Skeletal muscle tissue (tissue), 4 donors: Measurements from ENCODE around the gene MPZ. TPM values are rescaled to one million over a fixed set of nuclear protein-coding genes. Genes with fewer than 3 reads are reported as not detected.

ENCODE experiments used
- H3K27ac ChIP-seq: one replicate; pipeline ENCODE4 v1.7.0; 2013; ENCODE audit warnings: mild to moderate bottlenecking, low read depth, low read length, inconsistent platforms
- H3K27me3 ChIP-seq, 3 donors: one replicate each; pipeline ENCODE4 v1.7.0; 2013; ENCODE audit warnings: low read length in 3 of 3; ENCODE audit not compliant: control insufficient read depth in 3 of 3, insufficient read depth in 3 of 3
- H3K36me3 ChIP-seq, 3 donors: one replicate each; pipeline ENCODE4 v1.7.0; 2013; ENCODE audit warnings: low read length in 3 of 3; ENCODE audit not compliant: control insufficient read depth in 3 of 3, insufficient read depth in 3 of 3
- H3K4me1 ChIP-seq, 3 donors: one replicate each; pipeline ENCODE4 v1.7.0; 2013; ENCODE audit warnings: low read length in 3 of 3, mild to moderate bottlenecking in 3 of 3; ENCODE audit not compliant: control insufficient read depth in 3 of 3, insufficient read depth in 3 of 3
- H3K4me3 ChIP-seq, 3 donors: one replicate each; pipeline ENCODE4 v1.7.0; 2013; ENCODE audit warnings: low read length in 3 of 3
- H3K9ac ChIP-seq, 3 donors: one replicate each; pipeline ENCODE4 v1.7.0; 2013; ENCODE audit warnings: low read length in 3 of 3, mild to moderate bottlenecking in 3 of 3, moderate library complexity in 2 of 3, low read depth in 1 of 3
- H3K9me3 ChIP-seq, 3 donors: one replicate each; pipeline ENCODE4 v1.7.0; 2013; ENCODE audit warnings: low read length in 3 of 3; ENCODE audit not compliant: control insufficient read depth in 3 of 3
- total RNA-seq: library from RNA; depleted of rRNA; stranded (reverse); fragments of >200 nt; gene quantifications from one replicate; pipeline ENCODE4 v1.2.3, GENCODE V29; 2014
- donor health status: Osteomylitis.

Gene MPZ
- total RNA-seq, 1 donor from 2014 or later: 63.7 TPM

- Histone ChIP-seq H3K9ac (peak overlapping the region in 2 of 3 donors; percentile 34 to 68), H3K27ac (no peak overlapping the region), H3K27me3 (peaks cover 0 to 8% (median 0%) of the 10 kb centered on the region in 3 donors), H3K36me3 (no peaks in the 10 kb centered on the region), H3K4me3 (peak overlapping the region; percentile 58 to 70 (median 67)), H3K4me1 (peaks cover 6 to 12% (median 10%) of the 10 kb centered on the region in 3 donors), H3K9me3 (no peaks in the 10 kb centered on the region)
Measured at GRCh38 chr1:161304927-161305866, 4.6 kb downstream of the MPZ start.

- Histone ChIP-seq H3K9me3 (no peaks in the 10 kb centered on the region), H3K4me1 (peaks cover 0 to 5% (median 4%) of the 10 kb centered on the region in 3 donors), H3K9ac (no peak overlapping the region), H3K27me3 (no peaks in the 10 kb centered on the region), H3K4me3 (no peak overlapping the region), H3K36me3 (no peaks in the 10 kb centered on the region), H3K27ac (no peak overlapping the region)
Measured at GRCh38 chr1:161300478-161300877, 9.3 kb downstream of the MPZ start.

GRCh38 chr1:161299347-161299746, 10.4 kb downstream of the MPZ start:
- Histone ChIP-seq H3K27me3 (no peaks in the 10 kb centered on the region), H3K4me1 (no peaks in the 10 kb centered on the region), H3K9ac (no peak overlapping the region), H3K27ac (no peak overlapping the region), H3K9me3 (no peaks in the 10 kb centered on the region), H3K36me3 (no peaks in the 10 kb centered on the region), H3K4me3 (no peak overlapping the region)

- H3K4me1 ChIP-seq: no peaks in the 10 kb centered on the region
- no peak overlapping the region for H3K9ac ChIP-seq
- no peak overlapping the region for H3K27ac ChIP-seq
- no peaks in the 10 kb centered on the region for H3K36me3 ChIP-seq
- no peak overlapping the region for H3K4me3 ChIP-seq
- H3K9me3 ChIP-seq: no peaks in the 10 kb centered on the region
- no peaks in the 10 kb centered on the region for H3K27me3 ChIP-seq
Measured at GRCh38 chr1:161298116-161298515, 11.7 kb downstream of the MPZ start.

- no peaks in the 10 kb centered on the region for H3K27me3 ChIP-seq
- H3K9ac ChIP-seq: no peak overlapping the region
- H3K27ac ChIP-seq: no peak overlapping the region
Measured at GRCh38 chr1:161297415-161297814, 12.4 kb downstream of the MPZ start.

GRCh38 chr1:161290779-161291178, 19.0 kb downstream of the MPZ start:
- no peaks in the 10 kb centered on the region for H3K4me1 ChIP-seq
- H3K4me3 ChIP-seq: no peak overlapping the region

More at GRCh38 chr1:161297415-161297814, 12.4 kb downstream of the MPZ start:
- Histone ChIP-seq H3K4me3 (no peak overlapping the region), H3K36me3 (no peaks in the 10 kb centered on the region), H3K9me3 (no peaks in the 10 kb centered on the region), H3K4me1 (no peaks in the 10 kb centered on the region)

GRCh38 chr1:161287482-161288054, 22.2 kb downstream of the MPZ start:
- H3K36me3 ChIP-seq: no peaks in the 10 kb centered on the region
- no peak overlapping the region for H3K9ac ChIP-seq
- no peak overlapping the region for H3K27ac ChIP-seq
- no peaks in the 10 kb centered on the region for H3K9me3 ChIP-seq
- no peaks in the 10 kb centered on the region for H3K4me1 ChIP-seq
- H3K27me3 ChIP-seq: peaks cover 0 to 5% (median 4%) of the 10 kb centered on the region in 3 donors
- H3K4me3 ChIP-seq: no peak overlapping the region

More at GRCh38 chr1:161290779-161291178, 19.0 kb downstream of the MPZ start:
- Histone ChIP-seq H3K9me3 (no peaks in the 10 kb centered on the region), H3K9ac (no peak overlapping the region), H3K27me3 (no peaks in the 10 kb centered on the region), H3K27ac (no peak overlapping the region), H3K36me3 (no peaks in the 10 kb centered on the region)

- Histone ChIP-seq H3K4me1 (no peaks in the 10 kb centered on the region), H3K27ac (no peak overlapping the region), H3K9ac (no peak overlapping the region), H3K9me3 (no peaks in the 10 kb centered on the region), H3K27me3 (peaks cover 0 to 5% (median 4%) of the 10 kb centered on the region in 3 donors), H3K36me3 (no peaks in the 10 kb centered on the region), H3K4me3 (no peak overlapping the region)
Measured at GRCh38 chr1:161285521-161285920, 24.2 kb downstream of the MPZ start.

- no peak overlapping the region for H3K27ac ChIP-seq
- no peaks in the 10 kb centered on the region for H3K9me3 ChIP-seq
- H3K9ac ChIP-seq: no peak overlapping the region
- no peaks in the 10 kb centered on the region for H3K4me1 ChIP-seq
- peaks cover 0 to 5% (median 4%) of the 10 kb centered on the region in 3 donors for H3K27me3 ChIP-seq
- H3K4me3 ChIP-seq: no peak overlapping the region
- H3K36me3 ChIP-seq: no peaks in the 10 kb centered on the region
Measured at GRCh38 chr1:161285113-161285512, 24.7 kb downstream of the MPZ start.

- no peaks in the 10 kb centered on the region for H3K9me3 ChIP-seq
- no peak overlapping the region for H3K4me3 ChIP-seq
Measured at GRCh38 chr1:161282991-161283390, 26.8 kb downstream of the MPZ start.

More at GRCh38 chr1:161282991-161283390, 26.8 kb downstream of the MPZ start:
- Histone ChIP-seq H3K36me3 (no peaks in the 10 kb centered on the region), H3K9ac (no peak overlapping the region), H3K27me3 (peaks cover 0 to 5% (median 4%) of the 10 kb centered on the region in 3 donors), H3K27ac (no peak overlapping the region), H3K4me1 (no peaks in the 10 kb centered on the region)
